NCI-H1092 (cell line): Measurements from ENCODE around the gene MYEF2.

Source experiments
- DNase-seq: peaks from one replicate; lab custom pipeline; 2025; lab: John Stamatoyannopoulos, UW

MYEF2 gene

GRCh38 chr15:48144889-48145288, 33.2 kb downstream of the MYEF2 start:
- no peak for DNase-seq

- no peak for DNase-seq
These were observed 34.2 kb downstream of the MYEF2 start for GRCh38 chr15:48143856-48144255.

GRCh38 chr15:48132874-48133273, 45.2 kb downstream of the MYEF2 start:
- DNase-seq = no peak

- DNase-seq = no peak
These were observed 46.8 kb downstream of the MYEF2 start for GRCh38 chr15:48131324-48131723.

- no peak for DNase-seq
These were observed 51.3 kb downstream of the MYEF2 start for GRCh38 chr15:48126667-48127355.

- DNase-seq = no peak
These were observed 56.2 kb downstream of the MYEF2 start for GRCh38 chr15:48121849-48122248.

- DNase-seq = no peak
These were observed 57.4 kb downstream of the MYEF2 start, which contains the start of gene SLC24A5 for GRCh38 chr15:48120745-48121144. Gene SLC24A5, plus strand, starts transcription at chr15:48120990. Its CDS starts 55 bp downstream, at chr15:48121045.

GRCh38 chr15:48119277-48119676, 58.8 kb downstream of the MYEF2 start:
- no peak for DNase-seq

- DNase-seq = no peak
These were observed 65.9 kb downstream of the MYEF2 start for GRCh38 chr15:48112242-48112641.

GRCh38 chr15:48109856-48110531, 68.1 kb downstream of the MYEF2 start:
- no peak for DNase-seq

GRCh38 chr15:48109212-48109611, 68.9 kb downstream of the MYEF2 start:
- no peak for DNase-seq

- no peak for DNase-seq
These were observed 72.2 kb downstream of the MYEF2 start for GRCh38 chr15:48105936-48106335.

- DNase-seq = no peak
These were observed 74.4 kb downstream of the MYEF2 start for GRCh38 chr15:48103647-48104046.

GRCh38 chr15:48102167-48102566, 75.9 kb downstream of the MYEF2 start:
- DNase-seq = no peak

- no peak for DNase-seq
These were observed 76.6 kb downstream of the MYEF2 start for GRCh38 chr15:48101376-48101961.

- DNase-seq = no peak
These were observed 80.8 kb downstream of the MYEF2 start for GRCh38 chr15:48097264-48097663.

GRCh38 chr15:48096813-48097212, 81.3 kb downstream of the MYEF2 start:
- no peak for DNase-seq

GRCh38 chr15:48096355-48096786, 81.7 kb downstream of the MYEF2 start:
- DNase-seq = no peak

- no peak for DNase-seq
These were observed 86.6 kb downstream of the MYEF2 start for GRCh38 chr15:48091522-48091921.

- no peak for DNase-seq
These were observed 87.4 kb downstream of the MYEF2 start for GRCh38 chr15:48090666-48091065.

GRCh38 chr15:48090115-48090514, 88.0 kb downstream of the MYEF2 start:
- DNase-seq = no peak

GRCh38 chr15:48089702-48090101, 88.4 kb downstream of the MYEF2 start:
- no peak for DNase-seq

- DNase-seq = no peak
These were observed 90.3 kb downstream of the MYEF2 start for GRCh38 chr15:48087844-48088243.
